Measurements from ENCODE around the gene ZNF567.
"Not testable (repeated sequence)": the region's sequence is repeated elsewhere in the genome, so short reads cannot be mapped to it uniquely, and the experiment has no call there.

The ZNF567 gene

DNA sequence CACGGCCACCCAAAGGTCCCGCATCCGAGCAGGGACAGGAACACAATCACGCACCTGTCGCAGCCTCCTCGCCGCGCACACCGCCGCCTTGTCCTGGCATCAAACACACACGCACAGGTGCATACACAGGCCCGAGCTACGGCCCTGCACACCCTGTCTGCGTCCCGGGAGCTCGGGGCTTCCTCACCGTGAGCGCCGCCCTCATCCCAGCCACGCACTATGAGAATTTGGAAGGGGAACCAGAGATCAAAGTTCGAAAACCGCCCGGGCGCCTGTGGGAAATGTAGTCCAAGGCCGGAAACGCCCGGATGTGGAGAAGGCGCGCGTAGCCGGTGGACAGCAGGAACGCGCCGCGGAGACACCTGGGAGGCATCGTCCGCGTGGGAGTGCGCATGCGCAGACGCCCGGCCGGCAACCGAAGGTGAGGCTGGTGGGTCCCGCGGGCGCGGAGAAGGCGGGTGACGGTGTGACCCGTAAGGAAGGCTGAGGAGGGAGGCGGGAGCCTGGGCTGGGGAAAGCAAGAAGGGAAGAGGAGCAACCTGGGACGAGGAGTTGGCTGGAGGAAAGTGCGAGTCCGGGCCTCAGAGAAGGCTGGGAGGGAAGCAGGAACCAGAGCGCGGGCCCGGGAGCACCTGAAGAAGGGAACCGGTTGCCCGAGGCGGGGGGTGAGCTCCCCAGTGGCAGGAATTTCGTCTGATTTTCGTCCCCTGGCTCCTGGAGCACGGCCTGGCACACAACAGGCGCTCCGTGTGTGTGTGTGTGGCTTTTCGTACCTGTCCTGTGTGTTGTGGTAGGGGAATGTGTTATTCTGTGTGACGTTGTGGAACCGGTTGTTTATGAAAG, at the start of gene ZNF567:
Gene ZNF567 (plus strand): TSS at position 399 of the 843 bp plus-strand sequence. CDS start 7,256 bp downstream, outside the sequence.
- peak; percentile 98 for DNase-seq (ENCODE audit: low spot score)

GRCh38 chr19:36638862-36639510, 48.4 kb upstream of the ZNF567 start:
- DNase-seq (ENCODE audit: low spot score) = no peak

DNA sequence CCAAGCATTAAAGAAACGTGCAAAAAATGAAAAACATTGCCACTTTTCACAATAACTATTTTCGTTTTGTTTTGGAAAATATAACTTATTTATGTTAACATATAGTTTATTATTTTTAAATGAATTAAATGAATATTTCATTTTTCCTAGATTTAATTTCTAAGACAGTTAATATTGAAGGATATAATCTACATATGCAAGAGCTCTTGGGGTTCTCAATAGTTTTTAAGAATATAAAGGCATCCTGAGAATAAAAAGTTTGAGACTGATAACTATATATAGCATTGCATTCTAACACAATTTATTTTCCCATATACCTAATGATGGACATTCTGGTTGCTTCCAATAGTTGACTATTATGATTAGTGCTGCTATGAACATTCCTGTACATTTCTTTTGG, 40.7 kb upstream of the ZNF567 start:
- DNase-seq (ENCODE audit: low spot score) = no peak

GRCh38 chr19:36652958-36653357, 34.5 kb upstream of the ZNF567 start:
- no peak for DNase-seq (ENCODE audit: low spot score)

DNA sequence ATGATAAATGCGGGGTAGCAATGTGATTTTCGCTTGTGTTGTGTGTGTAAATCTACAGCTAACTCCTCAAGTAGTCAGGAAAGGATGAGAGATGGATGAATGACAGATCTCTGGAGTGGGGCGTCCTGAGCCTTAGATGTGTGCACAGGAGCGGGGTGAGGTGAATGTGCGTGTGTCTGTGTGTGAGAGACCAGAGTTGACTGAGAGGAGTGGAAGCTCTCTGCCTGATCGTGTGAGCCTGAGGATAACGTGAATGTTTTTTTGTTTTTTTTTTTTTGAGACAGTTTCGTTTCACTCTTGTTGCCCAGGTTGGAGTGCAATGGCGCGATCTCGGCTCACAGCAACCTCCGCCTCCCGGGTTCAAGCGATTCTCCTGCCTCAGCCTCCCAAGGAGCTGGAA, 21.6 kb upstream of the ZNF567 start:
- DNase-seq (ENCODE audit: low spot score) = no peak

GRCh38 chr19:36668646-36669045, 18.8 kb upstream of the ZNF567 start:
- DNase-seq (ENCODE audit: low spot score) = no peak

GRCh38 chr19:36672368-36672767, 15.0 kb upstream of the ZNF567 start:
- DNase-seq (ENCODE audit: low spot score) = no peak

- no peak for DNase-seq (ENCODE audit: low spot score)
These were observed 13.2 kb upstream of the ZNF567 start for GRCh38 chr19:36674201-36674600.

DNA sequence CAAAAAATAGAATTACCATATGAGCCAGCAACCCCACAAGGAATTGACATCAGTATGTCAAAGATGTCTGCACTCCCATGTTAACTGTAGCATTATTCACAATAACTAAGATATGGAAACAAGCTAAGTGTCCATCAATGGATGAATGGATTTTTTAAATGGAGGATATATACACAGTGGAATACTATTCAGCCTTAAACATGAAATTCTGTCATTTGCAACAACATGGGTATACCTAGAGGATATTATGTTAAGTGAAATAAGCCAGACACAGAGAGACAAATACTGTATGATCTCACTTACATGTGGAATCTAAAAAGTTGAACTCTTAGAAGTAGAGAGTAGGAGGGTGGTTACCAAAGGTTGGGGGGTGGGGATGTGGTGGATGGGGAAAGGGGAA, 8.0 kb upstream of the ZNF567 start:
- no peak for DNase-seq (ENCODE audit: low spot score)

DNA sequence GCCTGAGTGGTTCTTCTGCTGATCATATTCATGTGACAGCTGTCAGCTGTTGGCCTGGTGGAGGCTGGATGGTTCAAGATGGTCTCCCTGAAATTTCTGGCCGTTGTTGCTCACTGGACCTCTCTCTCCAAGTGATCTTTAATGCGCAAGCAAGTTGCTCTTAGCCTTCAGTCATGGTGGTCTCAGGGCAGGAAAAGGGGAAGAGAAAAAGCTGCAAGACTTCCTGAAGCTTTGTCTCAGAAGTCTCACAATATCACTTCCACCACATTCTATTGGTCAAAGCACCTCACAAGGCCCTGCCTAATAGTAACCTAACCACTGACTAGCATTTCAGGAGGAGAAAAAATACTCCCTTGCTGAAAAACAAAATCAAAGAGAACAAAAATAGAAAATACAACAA, 1.6 kb upstream of the ZNF567 start:
- DNase-seq (ENCODE audit: low spot score) = no peak

- DNase-seq (ENCODE audit: low spot score) = peak; percentile 6
These were observed 823 bp upstream of the ZNF567 start for GRCh38 chr19:36686365-36687213.

DNA sequence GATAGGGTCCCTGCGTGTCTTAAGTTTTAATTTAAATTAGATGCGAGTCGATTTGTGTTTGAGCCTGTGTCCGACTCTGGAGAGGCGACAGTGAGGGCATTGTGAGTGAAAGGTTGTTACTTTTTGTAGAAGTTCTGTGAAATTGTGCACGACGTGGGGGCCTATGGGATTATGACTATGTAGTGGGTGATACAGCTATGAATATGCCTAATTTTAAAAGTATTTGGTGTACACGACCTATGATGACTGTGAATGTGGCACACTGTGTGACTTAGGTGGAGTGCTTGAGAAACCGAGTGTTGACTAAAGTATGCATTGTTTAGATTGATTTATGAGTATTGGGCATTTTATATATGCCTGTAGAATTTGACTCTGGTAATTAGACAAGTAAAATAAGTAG, 646 bp downstream of the ZNF567 start:
- DNase-seq (ENCODE audit: low spot score) = no peak

DNA sequence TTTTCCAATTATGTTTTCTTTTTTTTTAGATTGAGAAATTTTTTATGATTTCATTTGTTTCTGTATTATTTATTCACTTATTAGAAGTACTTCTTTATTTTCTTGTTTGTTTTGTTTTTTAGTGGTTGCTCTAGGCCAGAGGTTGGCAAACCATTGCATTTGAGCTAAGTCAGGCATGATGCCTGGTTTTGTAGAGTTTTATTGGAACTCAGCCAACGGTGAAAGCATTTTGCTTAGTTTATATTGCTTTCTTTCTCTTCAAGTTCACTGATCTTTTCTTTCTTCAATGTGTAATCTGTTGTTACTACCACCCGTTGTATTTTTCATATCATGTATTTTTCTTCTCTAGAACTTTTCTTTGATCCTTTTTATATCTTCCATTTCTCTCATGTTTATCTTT, 19.7 kb downstream of the ZNF567 start:
- DNase-seq (ENCODE audit: low spot score) = no peak

GRCh38 chr19:36709423-36709822, 22.0 kb downstream of the ZNF567 start:
- DNase-seq (ENCODE audit: low spot score) = no peak

DNA sequence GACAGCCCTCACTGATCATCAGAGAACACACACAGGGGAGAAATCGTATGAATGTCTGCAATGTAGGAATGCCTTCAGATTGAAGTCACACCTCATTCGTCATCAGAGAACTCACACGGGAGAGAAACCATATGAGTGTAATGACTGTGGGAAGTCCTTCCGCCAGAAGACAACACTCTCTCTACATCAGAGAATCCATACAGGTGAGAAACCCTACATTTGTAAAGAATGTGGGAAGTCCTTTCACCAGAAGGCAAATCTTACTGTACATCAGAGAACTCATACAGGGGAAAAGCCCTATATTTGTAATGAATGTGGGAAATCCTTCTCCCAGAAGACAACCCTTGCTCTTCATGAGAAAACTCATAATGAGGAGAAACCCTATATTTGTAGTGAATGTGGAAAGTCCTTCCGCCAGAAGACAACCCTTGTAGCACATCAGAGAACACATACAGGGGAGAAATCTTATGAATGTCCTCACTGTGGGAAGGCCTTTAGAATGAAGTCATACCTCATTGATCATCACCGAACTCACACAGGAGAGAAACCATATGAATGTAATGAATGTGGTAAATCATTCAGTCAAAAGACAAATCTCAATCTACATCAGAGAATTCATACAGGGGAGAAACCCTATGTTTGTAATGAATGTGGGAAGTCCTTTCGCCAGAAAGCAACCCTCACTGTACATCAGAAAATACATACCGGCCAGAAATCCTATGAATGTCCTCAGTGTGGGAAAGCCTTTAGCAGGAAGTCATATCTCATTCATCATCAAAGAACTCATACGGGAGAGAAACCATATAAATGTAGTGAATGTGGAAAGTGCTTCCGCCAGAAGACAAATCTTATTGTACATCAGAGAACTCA, 32.5 kb downstream of the ZNF567 start:
- DNase-seq (ENCODE audit: low spot score) = no peak

DNA sequence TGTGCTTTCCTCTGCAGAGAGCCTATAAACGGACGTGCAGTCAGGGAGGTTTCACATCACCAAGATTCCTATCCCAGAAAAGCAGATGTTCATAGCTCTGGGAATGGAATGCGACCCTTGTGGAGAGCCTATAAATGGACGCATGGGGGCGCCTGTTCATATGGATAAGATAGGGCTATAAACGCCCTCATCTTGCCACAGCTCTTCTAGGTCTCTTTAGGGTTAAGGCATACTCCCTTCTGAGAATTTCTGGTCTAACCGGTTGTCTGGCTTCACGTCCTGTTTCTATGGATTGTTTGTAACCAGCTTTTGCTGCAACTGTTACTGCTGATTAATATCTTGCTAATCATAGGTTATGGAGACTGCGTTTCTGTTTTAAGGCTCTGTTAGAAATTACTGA, 48.8 kb downstream of the ZNF567 start:
- DNase-seq (ENCODE audit: low spot score) = not testable (repeated sequence)

DNA sequence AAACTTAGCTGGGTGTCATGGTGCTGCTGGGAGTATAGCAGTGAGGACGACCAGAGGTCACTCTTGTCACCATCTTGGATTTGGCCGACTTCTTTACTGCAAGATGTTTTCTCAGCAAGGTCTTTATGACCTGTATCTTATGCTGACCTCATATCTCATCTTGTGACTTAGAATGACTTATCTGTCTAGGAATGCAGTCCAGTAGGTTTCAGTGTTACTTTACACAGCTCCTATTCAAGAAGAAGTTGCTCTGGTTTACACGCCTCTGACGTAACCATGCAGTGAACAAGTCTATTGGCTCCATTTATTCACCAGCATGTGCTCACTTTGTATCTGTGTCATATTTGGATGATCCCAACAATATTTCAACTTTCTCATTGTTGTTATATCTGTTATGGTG, 58.5 kb downstream of the ZNF567 start:
- no peak for DNase-seq (ENCODE audit: low spot score)

GRCh38 chr19:36747750-36748149, 60.3 kb downstream of the ZNF567 start:
- DNase-seq (ENCODE audit: low spot score) = no peak

GRCh38 chr19:36748431-36749275, 61.2 kb downstream of the ZNF567 start:
- no peak for DNase-seq (ENCODE audit: low spot score)

DNA sequence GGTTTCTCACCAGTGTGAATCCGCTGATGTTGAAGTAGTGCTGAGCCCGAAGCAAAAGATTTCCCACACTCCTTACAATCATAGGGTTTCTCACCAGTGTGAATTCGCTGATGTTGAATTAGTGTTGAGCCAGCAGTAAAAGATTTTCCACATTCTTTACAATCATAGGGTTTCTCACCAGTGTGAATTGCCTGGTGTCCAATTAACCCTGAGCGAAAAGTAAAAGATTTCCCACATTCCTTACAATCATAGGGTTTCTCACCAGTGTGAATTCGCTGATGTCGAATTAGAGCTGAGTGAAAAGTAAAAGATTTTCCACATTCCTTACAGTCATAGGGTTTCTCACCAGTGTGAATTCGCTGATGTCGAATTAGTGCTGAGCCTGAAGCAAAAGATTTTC, 62.2 kb downstream of the ZNF567 start:
- DNase-seq (ENCODE audit: low spot score) = not testable (repeated sequence)

Data from germinal center (tissue), 1 donor.